Sigmoid colon (tissue), 4 donors: ENCODE results near the gene HMGN1.

ENCODE experiments used
- EP300 ChIP-seq, 4 donors: sonication (generic); formaldehyde crosslinking; IDR thresholded peaks; one replicate each; pipeline ENCODE4 v1.6.1; 2017; ENCODE audit warnings: antibody characterized with exemption in 4 of 4
- POLR2A ChIP-seq, 2 donors: fragments of 450-650 bp; IDR thresholded peaks; one replicate each; pipeline ENCODE4 v1.6.1; 2016; ENCODE audit warnings: antibody characterized with exemption in 2 of 2, mild to moderate bottlenecking in 2 of 2, moderate library complexity in 2 of 2
- TF ChIP-seq, protein P1 (sequence below), 4 experiments: fragments of 450-650 bp in 3 of 4; fragments of 200-600 bp in 1 of 4; IDR thresholded peaks; one replicate each; pipeline ENCODE4 v1.5.1; 2016 to 2019; ENCODE audit warnings: antibody characterized with exemption in 4 of 4, mild to moderate bottlenecking in 3 of 4, moderate library complexity in 2 of 4

DNA sequence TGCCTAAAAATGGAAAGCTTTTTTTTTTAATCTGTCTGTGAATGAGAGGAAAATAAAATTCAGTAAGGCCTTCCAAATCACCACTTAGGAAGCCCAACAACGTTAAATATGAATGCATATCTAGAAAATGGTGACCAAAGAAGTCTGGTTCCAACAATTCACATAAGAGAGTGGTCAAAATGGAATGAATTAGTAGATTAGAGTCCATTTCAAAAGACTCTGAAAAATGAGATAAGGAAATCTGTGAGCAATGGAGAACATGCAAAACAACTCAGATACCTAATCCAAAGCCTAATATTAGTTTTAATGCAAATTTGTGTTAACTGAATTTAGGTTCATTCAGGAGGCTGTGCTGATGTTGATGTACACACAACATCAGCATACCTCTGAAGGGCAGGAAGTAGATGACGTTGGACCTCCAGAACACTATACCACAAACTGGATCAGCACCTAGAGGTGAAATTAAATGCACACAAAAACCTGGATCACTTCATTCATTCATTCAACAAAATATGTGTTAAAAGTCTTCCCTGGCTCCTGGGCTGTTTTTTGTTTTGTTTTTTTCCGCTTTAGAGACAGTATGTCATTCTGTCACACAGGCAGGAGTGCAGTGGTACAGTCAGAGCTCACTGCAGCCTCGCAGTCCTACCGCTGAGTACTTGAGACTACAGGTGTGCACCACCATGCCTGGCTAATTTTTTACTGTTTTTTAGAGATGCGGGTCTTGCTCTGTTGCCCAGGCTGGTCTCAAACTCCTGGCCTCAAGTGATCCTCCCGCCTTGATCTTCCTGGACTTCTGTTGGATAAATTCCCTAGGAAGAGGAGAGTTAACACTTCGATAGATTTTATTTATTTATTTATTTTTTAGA, 30.6 kb downstream of the HMGN1 start:
- TF ChIP-seq, protein P1, sequence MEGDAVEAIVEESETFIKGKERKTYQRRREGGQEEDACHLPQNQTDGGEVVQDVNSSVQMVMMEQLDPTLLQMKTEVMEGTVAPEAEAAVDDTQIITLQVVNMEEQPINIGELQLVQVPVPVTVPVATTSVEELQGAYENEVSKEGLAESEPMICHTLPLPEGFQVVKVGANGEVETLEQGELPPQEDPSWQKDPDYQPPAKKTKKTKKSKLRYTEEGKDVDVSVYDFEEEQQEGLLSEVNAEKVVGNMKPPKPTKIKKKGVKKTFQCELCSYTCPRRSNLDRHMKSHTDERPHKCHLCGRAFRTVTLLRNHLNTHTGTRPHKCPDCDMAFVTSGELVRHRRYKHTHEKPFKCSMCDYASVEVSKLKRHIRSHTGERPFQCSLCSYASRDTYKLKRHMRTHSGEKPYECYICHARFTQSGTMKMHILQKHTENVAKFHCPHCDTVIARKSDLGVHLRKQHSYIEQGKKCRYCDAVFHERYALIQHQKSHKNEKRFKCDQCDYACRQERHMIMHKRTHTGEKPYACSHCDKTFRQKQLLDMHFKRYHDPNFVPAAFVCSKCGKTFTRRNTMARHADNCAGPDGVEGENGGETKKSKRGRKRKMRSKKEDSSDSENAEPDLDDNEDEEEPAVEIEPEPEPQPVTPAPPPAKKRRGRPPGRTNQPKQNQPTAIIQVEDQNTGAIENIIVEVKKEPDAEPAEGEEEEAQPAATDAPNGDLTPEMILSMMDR (IDR thresholded peaks at IDR 0.05): no peak
- TF ChIP-seq POLR2A (IDR thresholded peaks at IDR 0.05) (no peak), EP300 (IDR thresholded peaks at IDR 0.05) (no peak)
